Right lobe of liver (tissue), 4 donors: ENCODE measurements around the gene DDC.

ENCODE experiments used
- CTCF ChIP-seq, 4 donors: fragments of 200-600 bp in 3 of 4; fragments of 450-650 bp in 1 of 4; IDR thresholded peaks; one replicate each; pipeline versions ENCODE4 v1.5.1 to v1.8.0; 2016 to 2022; ENCODE audit warnings: antibody characterized with exemption in 4 of 4, mild to moderate bottlenecking in 2 of 4
- POLR2A ChIP-seq: fragments of 450-650 bp; IDR thresholded peaks from one replicate; pipeline ENCODE4 v1.6.1; 2017; ENCODE audit warnings: antibody characterized with exemption, mild to moderate bottlenecking
- donor health status: DM: no; HTN: no; CAD: no.
- donor health status: DM: no; HTN: no; CAD: no.
- donor health status: DM: no; HTN: yes; CAD: no.

DNA sequence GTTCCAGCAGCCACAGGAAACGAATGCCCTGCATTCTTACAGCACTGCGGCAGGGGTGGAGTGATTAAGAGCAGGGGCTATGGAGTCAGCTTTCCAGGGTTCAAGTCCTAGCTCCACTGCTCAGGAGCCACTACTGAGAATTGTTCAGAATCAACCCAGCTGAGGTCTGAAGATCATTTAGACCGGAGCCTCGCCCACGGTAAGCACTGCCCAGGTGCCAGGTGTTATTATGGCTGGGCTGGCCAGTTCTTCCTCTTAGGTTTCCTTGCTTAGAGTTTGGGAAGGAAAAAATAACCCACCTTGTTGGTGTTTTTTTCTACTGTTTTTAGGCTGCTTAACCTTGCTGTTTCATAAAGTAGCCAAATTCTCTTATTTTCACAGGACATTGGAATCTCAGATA, 110.2 kb downstream of the DDC start:
- TF ChIP-seq CTCF (IDR thresholded peaks at IDR 0.05) (no peak), POLR2A (no peak)
